ENCODE results near the gene MEI1.

GRCh38 chr22:41776381-41776780, 77.1 kb downstream of the MEI1 start:
- TF ChIP-seq EGR1 (IDR thresholded peaks at IDR 0.05; ENCODE audit: low read depth in 2 of 2) (no peak), CTCF (IDR thresholded peaks at IDR 0.05; ENCODE audit: low read depth, low read length, missing input control) (no peak), ZBTB33 (IDR thresholded peaks at IDR 0.05) (no peak), YY1 (IDR thresholded peaks at IDR 0.05) (no peak), REST (IDR thresholded peaks at IDR 0.05) (no peak), MAX (IDR thresholded peaks at IDR 0.05) (no peak), GABPA (IDR thresholded peaks at IDR 0.05 in 1 of 2, conservative IDR thresholded peaks at IDR 0.05 in 1 of 2) (no peak), ATF3 (IDR thresholded peaks at IDR 0.05) (no peak), SP1 (IDR thresholded peaks at IDR 0.05) (no peak), TAF1 (conservative IDR thresholded peaks at IDR 0.05) (no peak), JUND (IDR thresholded peaks at IDR 0.05) (no peak), NR2F2 (IDR thresholded peaks at IDR 0.05) (no peak)

All from liver (tissue), 3 donors.